ENCODE data around the gene AKAIN1. TPM values are rescaled to one million over a fixed set of nuclear protein-coding genes. Genes with fewer than 3 reads are reported as not detected.

AKAIN1 gene
- total and polyA plus RNA-seq, 10 of the 15 experiments (the other 5 are each of a cell fraction or from before 2014, with no cell fraction given): not detected

- no peak for TF ChIP-seq IRF3 (IDR thresholded peaks at IDR 0.05)
- no peak for TF ChIP-seq RUNX3 (IDR thresholded peaks at IDR 0.05; ENCODE audit: low read length)
- TF ChIP-seq NFIC (IDR thresholded peaks at IDR 0.05; ENCODE audit: low read depth, low read length): no peak
- no peak for TF ChIP-seq CTCF (IDR thresholded peaks at IDR 0.05 in 2 of 3, conservative IDR thresholded peaks at IDR 0.05 in 1 of 3; ENCODE audit: control insufficient read depth in 2 of 3, extremely low read depth in 1 of 3, insufficient read depth in 1 of 3, low read depth in 3 of 3, low read length in 3 of 3)
- TF ChIP-seq SMC3 (IDR thresholded peaks at IDR 0.05; ENCODE audit: borderline replicate concordance, low read length): no peak
- TF ChIP-seq SIN3A (IDR thresholded peaks at IDR 0.05; ENCODE audit: low read depth, low read length): no peak
- no peak for TF ChIP-seq ZNF592 (IDR thresholded peaks at IDR 0.05)
- no peak for TF ChIP-seq NR2C2 (IDR thresholded peaks at IDR 0.05; ENCODE audit: borderline replicate concordance, control insufficient read depth, insufficient read length, low read depth)
- TF ChIP-seq SMARCA5 (IDR thresholded peaks at IDR 0.05): no peak
- no peak for TF ChIP-seq ASH2L (IDR thresholded peaks at IDR 0.05; ENCODE audit: borderline replicate concordance, low read depth)
- TF ChIP-seq CHD2 (IDR thresholded peaks at IDR 0.05; ENCODE audit: borderline replicate concordance, low read depth, low read length): no peak
- TF ChIP-seq MAX (IDR thresholded peaks at IDR 0.05; ENCODE audit: low read depth, low read length): no peak
- TF ChIP-seq PKNOX1 (IDR thresholded peaks at IDR 0.05): no peak
- TF ChIP-seq NR2F1 (conservative IDR thresholded peaks at IDR 0.05): no peak
- no peak for TF ChIP-seq NRF1 (conservative IDR thresholded peaks at IDR 0.05; ENCODE audit: low read depth, low read length)
- TF ChIP-seq EED (IDR thresholded peaks at IDR 0.05; ENCODE audit: low read depth): no peak
- TF ChIP-seq PML (IDR thresholded peaks at IDR 0.05; ENCODE audit: low read length): no peak
- TF ChIP-seq CHD1 (IDR thresholded peaks at IDR 0.05; ENCODE audit: low read depth, low read length): no peak
- Histone ChIP-seq H4K20me1 (ENCODE audit: control insufficient read depth, insufficient read depth) (no peaks in the 10 kb centered on the region), H2AFZ (ENCODE audit: control insufficient read depth, low read depth, low read length) (no peak overlapping the region), H3K27me3 (replicated peaks in 1 of 2; ENCODE audit: control insufficient read depth in 2 of 2, insufficient read depth in 2 of 2, low read length in 1 of 2) (no peaks in the 10 kb centered on the region; a peak in 1 of 4 replicates), H3K9ac (ENCODE audit: control insufficient read depth, insufficient read depth, low read length) (no peak overlapping the region), H3K9me3 (replicated peaks; ENCODE audit: control insufficient read depth, insufficient read depth, low read length) (no peaks in the 10 kb centered on the region), H3K4me1 (ENCODE audit: control insufficient read depth, insufficient read depth, low read length) (no peaks in the 10 kb centered on the region), H3K27ac (ENCODE audit: control insufficient read depth, insufficient read depth) (no peak overlapping the region), H3K4me3 (no peak overlapping the region), H3K79me2 (ENCODE audit: control insufficient read depth, insufficient read depth, low read length) (no peaks in the 10 kb centered on the region), H3K36me3 (ENCODE audit: control insufficient read depth in 2 of 2, insufficient read depth in 2 of 2, low read length in 1 of 2) (no peaks in the 10 kb centered on the region), H3K4me2 (ENCODE audit: control insufficient read depth, insufficient read depth) (no peak overlapping the region)
- DNase-seq (ENCODE audit: low read depth, low spot score) (no peak), FAIRE-seq (no peak), ATAC-seq (no peak)
- intact Hi-C loops (cut with micrococcal nuclease; ENCODE audit: unreplicated experiment) (no loop called here), in situ Hi-C loops (cut with MboI) (no loop called here)
- RAD21 ChIA-PET (ENCODE audit: unreplicated experiment): no interaction called here
- 76% methylated on average over 2 of the region's 2 CpGs for WGBS (ENCODE audit: insufficient coverage, insufficient replicate concordance, low lambda C conversion rate, missing lambda C conversion rate)
- BruUV-seq (replicated peaks): no TSS peak
- CTCF ChIA-PET: no interaction called here
- POLR2A ChIA-PET: no interaction called here
- SMC1A ChIA-PET (ENCODE audit: uncharacterized antibody, unreplicated experiment): interaction anchor here (1.2 kb wide), 1 partner anchor 14 kb away, joined by 3 read pairs; no protein-coding TSS in a partner anchor
These were observed 23.8 kb downstream of the AKAIN1 start for GRCh38 chr18:5173236-5173635.

Data from GM12878 (cell line).